AG10803 (cell line): ENCODE results near the gene LRRC14B.
"Not testable (repeated sequence)": the region's sequence is repeated elsewhere in the genome, so short reads cannot be mapped to it uniquely, and the experiment has no call there.

ENCODE experiments used
- DNase-seq: peaks from one replicate; pipeline ENCODE4 v3.0.0; 2010; ENCODE audit warnings: low read depth
- H3K4me3 ChIP-seq: 2 replicates; pipeline ENCODE4 v1.5.1; 2011; ENCODE audit warnings: mild to moderate bottlenecking, low read length, control low read depth
- CTCF ChIP-seq: conservative IDR thresholded peaks from 2 replicates; pipeline ENCODE4 v1.5.1; 2011; ENCODE audit warnings: mild to moderate bottlenecking, low read length, control low read depth, inconsistent platforms

Gene LRRC14B

GRCh38 chr5:164244-164643, 27.1 kb upstream of the LRRC14B start:
- no peak overlapping the region for H3K4me3 ChIP-seq
- no peak for TF ChIP-seq CTCF
- DNase-seq: no peak

GRCh38 chr5:164783-165182, 26.5 kb upstream of the LRRC14B start:
- DNase-seq, H3K4me3 ChIP-seq: not testable (repeated sequence)

GRCh38 chr5:166441-167372, 24.6 kb upstream of the LRRC14B start:
- TF ChIP-seq CTCF: no peak
- H3K4me3 ChIP-seq: no peak overlapping the region
- DNase-seq: no peak

GRCh38 chr5:167511-167910, 23.8 kb upstream of the LRRC14B start:
- no peak for TF ChIP-seq CTCF
- no peak for DNase-seq
- H3K4me3 ChIP-seq: no peak overlapping the region

- no peak for TF ChIP-seq CTCF
- DNase-seq: peak; percentile 96
- no peak overlapping the region for H3K4me3 ChIP-seq
Observed at GRCh38 chr5:167982-168660, 23.2 kb upstream of the LRRC14B start.

- no peak overlapping the region for H3K4me3 ChIP-seq
- DNase-seq: peak; percentile 49
- TF ChIP-seq CTCF: no peak
Observed at GRCh38 chr5:169071-169727, 22.1 kb upstream of the LRRC14B start.

- DNase-seq: no peak
- no peak for TF ChIP-seq CTCF
- no peak overlapping the region for H3K4me3 ChIP-seq
Observed at GRCh38 chr5:169728-170094, 21.6 kb upstream of the LRRC14B start.
